C4-2B (cell line): ENCODE data around the gene SCGB1D1.

ENCODE experiments used
- CTCF ChIP-seq: fragments of 450-650 bp; conservative IDR thresholded peaks from 2 replicates; pipeline ENCODE4 v1.5.1; 2017; ENCODE audit warnings: mild to moderate bottlenecking
- ZFX ChIP-seq: fragments of 450-650 bp; IDR thresholded peaks from 2 replicates; pipeline ENCODE4 v1.6.1; 2017

GRCh38 chr11:62169448-62169847, 20.6 kb upstream of the SCGB1D1 start:
- TF ChIP-seq CTCF (no peak), ZFX (no peak)
